ENCODE data around the gene SLC25A51. TPM values are rescaled to one million over a fixed set of nuclear protein-coding genes. Genes with fewer than 3 reads are reported as not detected.
A peak's percentile ranks its signal among the peaks of the same experiment; 100 is the strongest.

The SLC25A51 gene
- polyA plus RNA-seq, 2 of the 4 experiments (the other 2 are of a cell fraction) = 17.2 to 24.3 TPM

DNA sequence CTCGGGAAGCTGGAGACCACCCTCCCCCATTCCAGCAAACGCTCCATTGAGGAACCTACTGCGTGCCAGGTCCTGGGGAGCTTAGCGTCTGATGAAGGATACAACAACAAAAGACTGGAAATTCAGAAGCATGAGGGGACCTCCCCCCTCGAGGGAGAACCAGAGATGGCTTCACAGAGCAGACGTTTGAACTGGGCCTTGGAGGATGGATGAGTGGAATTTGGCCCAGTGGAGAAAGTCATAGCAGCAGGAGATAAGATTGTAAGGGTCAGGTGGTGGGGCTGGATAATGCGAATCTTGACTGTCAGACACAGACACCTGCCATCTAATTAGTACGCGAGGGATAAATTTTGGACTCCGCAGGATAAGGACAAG, 1.2 kb upstream of the SLC25A51 start:
- H3K27ac ChIP-seq = peak overlapping the region; percentile 92 to 96; a peak in 4 of 6 replicates
- ATAC-seq = no peak
- 92% methylated on average over 10 of the region's 10 CpGs for WGBS (ENCODE audit: missing lambda C conversion rate)
- DNase-seq (ENCODE audit: low read depth in 1 of 2, low spot score in 1 of 2) = no peak
- H3K9me3 ChIP-seq = no peaks in the 10 kb centered on the region
- TF ChIP-seq NPAS2 (CRISPR knock-in tag; IDR thresholded peaks at IDR 0.05; ENCODE audit: borderline replicate concordance) = no peak
- no peak for TF ChIP-seq JUNB (IDR thresholded peaks at IDR 0.05)
- H3K4me2 ChIP-seq = peak overlapping the region; percentile 82
- FAIRE-seq = no peak
- H3K4me3 ChIP-seq = no peak overlapping the region
- CTCF ChIA-PET = interaction anchor here (0.6 to 3.0 kb wide), 22 partner anchors 9 to 530 kb away, joined by 3 to 13 read pairs (median 4); no protein-coding TSS in a partner anchor
- peaks cover 37% of the 10 kb centered on the region for H3K4me1 ChIP-seq
- POLR2A ChIA-PET = no interaction called here

DNA sequence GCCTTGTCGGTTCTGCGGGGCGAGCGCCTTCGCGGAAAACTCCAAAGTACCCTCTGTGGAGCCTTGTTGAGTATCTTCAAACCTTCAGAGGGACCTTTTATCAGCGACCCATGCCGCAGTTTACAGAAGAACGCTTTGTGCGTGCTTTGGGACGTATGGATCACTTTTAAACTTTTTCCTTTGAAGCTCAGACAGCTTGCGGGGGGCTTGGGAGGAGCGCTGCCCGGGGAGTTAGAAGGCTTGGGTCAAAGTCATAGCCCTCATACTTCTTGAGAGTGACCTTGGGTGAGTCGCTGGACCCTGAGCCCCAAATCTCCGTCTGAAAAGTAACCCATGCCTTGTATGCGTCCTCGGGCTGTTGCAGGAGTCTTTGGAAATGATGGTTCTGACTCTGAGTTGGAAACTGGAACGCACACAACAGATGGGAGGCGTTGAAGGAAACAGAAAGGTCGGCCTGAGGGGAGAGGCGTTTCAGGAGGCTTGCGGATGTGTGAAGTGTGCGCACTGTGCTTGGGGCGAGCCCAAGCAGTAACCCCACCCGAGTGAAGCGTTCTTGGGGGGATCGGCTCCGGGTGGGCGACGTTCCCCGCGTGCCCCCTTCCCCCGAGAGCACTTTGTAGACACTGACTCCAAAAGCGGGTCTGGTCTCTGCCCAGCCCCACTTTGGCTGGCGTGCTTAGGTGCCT, 661 bp upstream of the SLC25A51 start:
- CTCF ChIA-PET = interaction anchor here (0.6 to 3.0 kb wide), 35 partner anchors 9 to 531 kb away, joined by 3 to 13 read pairs (median 4); partner anchors contain the start of gene ALDH1B1
- POLR2A ChIA-PET = interaction anchor here (1.2 kb wide), 1 partner anchor 9 kb away, joined by 3 read pairs; no protein-coding TSS in a partner anchor
- 55% methylated on average over 34 of the region's 36 CpGs for WGBS (ENCODE audit: missing lambda C conversion rate)
- DNase-seq (ENCODE audit: low read depth in 1 of 2, low spot score in 1 of 2) = no peak
- Histone ChIP-seq H3K9me3 (no peaks in the 10 kb centered on the region), H3K4me1 (peaks cover 34% of the 10 kb centered on the region), H3K4me3 (peak overlapping the region; percentile 94), H3K27ac (peak overlapping the region; percentile 92 to 96), H3K4me2 (peak overlapping the region; percentile 82)
- TF ChIP-seq KDM1A (IDR thresholded peaks at IDR 0.05; ENCODE audit: low read depth) (no peak), CHD4 (IDR thresholded peaks at IDR 0.05; ENCODE audit: borderline replicate concordance) (no peak), MYC (IDR thresholded peaks at IDR 0.05; ENCODE audit: borderline replicate concordance, low read length) (no peak), HDAC2 (IDR thresholded peaks at IDR 0.05) (no peak), PHF8 (IDR thresholded peaks at IDR 0.05; ENCODE audit: borderline replicate concordance, low read depth) (peak; percentile 43; the same call in 1 of the 2 replicates), HMGXB4 (CRISPR knock-in tag; IDR thresholded peaks at IDR 0.05; ENCODE audit: borderline replicate concordance) (no peak), CBX2 (IDR thresholded peaks at IDR 0.05; ENCODE audit: borderline replicate concordance, low read depth) (no peak), REST (IDR thresholded peaks at IDR 0.05) (no peak), MAZ (IDR thresholded peaks at IDR 0.05; ENCODE audit: borderline replicate concordance, low read depth, low read length) (no peak), JUN (IDR thresholded peaks at IDR 0.05) (peak in 1 of 2 experiments; percentile 0; a peak in 1 of 5 replicates), HOXA7 (CRISPR knock-in tag; IDR thresholded peaks at IDR 0.05) (no peak), EHMT2 (IDR thresholded peaks at IDR 0.05; ENCODE audit: low read depth) (no peak)
- TF ChIP-seq, protein P1, sequence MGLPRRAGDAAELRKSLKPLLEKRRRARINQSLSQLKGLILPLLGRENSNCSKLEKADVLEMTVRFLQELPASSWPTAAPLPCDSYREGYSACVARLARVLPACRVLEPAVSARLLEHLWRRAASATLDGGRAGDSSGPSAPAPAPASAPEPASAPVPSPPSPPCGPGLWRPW (IDR thresholded peaks at IDR 0.05) = no peak
- TF ChIP-seq, protein P2, sequence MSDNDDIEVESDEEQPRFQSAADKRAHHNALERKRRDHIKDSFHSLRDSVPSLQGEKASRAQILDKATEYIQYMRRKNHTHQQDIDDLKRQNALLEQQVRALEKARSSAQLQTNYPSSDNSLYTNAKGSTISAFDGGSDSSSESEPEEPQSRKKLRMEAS (IDR thresholded peaks at IDR 0.05) = no peak
- FAIRE-seq = no peak
- peak in 1 of 2 experiments; percentile 6; a peak in 3 of 6 replicates for ATAC-seq

Data from A549 (cell line).